GM19240 (cell line): Measurements from ENCODE around the gene TTLL5.
A peak's percentile ranks its signal among the peaks of the same experiment; 100 is the strongest.

Source experiments
- DNase-seq: peaks from one replicate; pipeline ENCODE4 v3.0.0; 2011; ENCODE audit warnings: low spot score; ENCODE audit not compliant: insufficient read length

Gene TTLL5

DNA sequence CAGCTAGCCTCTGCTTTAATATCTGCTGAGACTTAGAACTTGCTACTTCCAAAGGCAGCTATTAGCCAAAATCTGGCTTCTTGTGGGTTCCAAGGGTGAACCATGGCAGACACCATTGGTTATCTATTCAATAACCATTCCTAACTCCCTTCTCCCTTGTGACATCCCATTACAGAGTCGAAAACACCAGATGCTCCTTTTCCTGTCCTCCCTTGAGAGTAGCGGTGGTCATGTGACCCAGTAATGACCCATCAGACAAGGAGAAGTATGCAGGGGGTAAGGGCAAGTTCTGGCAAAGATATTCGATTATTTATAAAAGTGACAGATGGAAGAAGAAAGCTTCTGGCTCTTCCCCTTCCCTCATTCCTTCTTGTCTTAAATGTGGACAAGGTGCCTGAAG lies 300.6 kb downstream of the TTLL5 start:
- no peak for DNase-seq

DNA sequence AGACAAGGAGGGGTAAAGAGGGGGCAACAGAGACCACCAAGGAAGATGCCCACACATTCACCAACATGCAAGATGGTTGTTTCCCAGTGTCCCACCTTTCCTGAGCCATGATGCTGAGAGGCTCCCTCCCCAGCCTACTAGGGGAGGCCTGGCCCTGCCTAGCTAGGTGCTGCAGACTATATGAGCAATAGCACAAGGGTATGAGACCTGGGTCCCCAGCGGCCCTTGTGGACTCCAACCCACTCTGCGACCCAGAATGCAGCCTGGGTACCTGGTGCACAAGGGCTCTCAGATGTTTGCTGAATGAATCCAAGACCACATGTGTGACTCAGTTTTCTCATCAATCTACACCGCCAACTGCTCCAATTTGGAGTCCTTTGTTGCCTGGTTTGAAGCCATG lies 306.8 kb downstream of the TTLL5 start:
- DNase-seq: no peak

DNA sequence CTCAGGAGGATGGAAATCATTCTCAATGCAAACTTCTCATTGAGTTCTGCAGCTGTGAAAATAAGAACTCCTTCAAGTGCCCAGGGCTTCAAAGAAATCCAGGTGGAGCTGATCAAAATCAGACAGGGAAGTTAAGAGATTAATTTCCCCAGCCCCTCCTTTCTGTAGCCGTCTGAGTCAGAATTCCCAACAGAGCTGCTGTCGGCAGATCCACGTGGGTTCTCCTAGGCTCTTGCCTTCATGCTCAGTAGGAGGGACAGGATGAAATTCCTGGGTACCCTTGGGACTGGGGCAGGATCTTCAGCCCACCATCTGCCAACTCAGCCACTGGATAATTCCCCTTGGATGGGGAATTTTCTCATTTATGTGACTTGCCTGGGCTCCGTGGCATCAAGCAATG lies 307.4 kb downstream of the TTLL5 start:
- DNase-seq: no peak

DNA sequence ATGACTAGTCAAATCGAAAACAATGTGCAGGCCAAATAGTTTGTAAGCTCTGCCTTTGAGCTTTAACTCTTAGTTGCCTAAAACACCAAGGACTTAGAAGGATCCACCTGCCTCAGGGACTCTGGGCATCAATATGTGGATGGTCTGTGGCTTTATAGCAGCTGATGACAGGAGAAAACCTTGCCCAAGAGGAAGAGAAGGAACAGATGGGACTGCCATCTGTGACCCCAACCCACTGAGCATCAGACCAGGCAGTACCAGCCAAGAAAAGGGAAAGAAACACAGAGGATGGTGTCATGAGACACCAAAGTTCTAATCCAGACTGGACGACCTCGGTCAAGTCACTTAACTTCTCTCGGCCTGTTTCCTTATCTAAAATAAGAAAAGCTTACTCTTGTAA lies 308.1 kb downstream of the TTLL5 start:
- DNase-seq: no peak

DNA sequence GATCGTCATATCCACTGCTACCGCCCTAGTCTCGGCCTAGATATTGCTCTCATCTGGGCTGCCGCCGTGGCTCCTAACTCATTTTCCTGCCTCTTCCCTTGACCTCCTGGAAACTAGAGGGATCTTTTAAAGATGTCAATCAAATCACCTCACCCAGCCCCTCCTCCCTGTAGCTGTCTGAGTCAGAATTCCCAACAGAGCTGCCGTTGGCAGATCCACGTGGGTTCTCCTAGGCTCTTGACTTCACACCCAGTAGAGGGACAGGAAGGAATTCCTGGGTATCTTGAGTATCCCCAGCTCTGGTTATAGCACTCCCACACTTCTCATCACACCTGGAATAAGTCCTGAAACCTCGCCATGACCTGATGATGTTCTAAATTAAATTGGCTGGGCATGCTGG lies 308.8 kb downstream of the TTLL5 start:
- no peak for DNase-seq

DNA sequence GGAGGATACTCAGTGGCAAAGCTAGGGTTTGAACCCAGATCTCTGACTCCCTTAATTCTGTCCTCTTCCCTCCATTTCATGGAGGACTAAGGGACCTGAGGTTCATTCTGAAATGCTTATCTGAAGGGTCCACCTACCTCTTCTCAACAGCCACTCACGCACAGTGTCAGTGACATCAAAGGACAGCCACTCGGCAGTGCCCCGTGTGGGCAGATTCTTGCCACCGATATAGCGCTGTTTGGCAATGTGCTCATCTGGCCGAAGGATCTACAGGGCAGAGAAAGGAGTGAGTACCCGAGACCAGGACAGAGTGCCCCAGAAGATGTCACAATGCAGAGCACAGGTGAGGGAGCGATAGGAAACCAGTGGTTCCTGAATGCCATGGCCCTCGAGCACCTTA lies 309.9 kb downstream of the TTLL5 start:
- no peak for DNase-seq

DNA sequence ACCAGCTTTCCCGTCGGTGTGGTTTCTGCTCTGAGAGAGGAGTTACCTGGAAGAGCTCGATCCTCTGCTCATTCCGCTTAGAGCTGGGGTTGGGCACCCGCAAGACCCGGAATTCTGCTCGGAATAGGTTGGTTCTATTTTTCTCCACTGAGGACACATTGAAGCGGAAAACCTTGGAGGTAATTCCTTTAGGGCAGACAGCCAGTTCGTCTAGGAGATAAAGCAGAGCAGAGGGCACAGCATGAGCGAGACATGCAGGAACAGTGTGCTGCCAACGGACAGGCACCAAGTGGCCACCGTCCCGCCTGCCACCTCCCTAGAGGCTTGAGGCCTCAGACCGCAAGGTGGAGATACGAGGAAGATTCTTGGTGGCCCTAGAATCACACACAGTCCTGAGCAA lies 310.5 kb downstream of the TTLL5 start:
- DNase-seq: no peak

DNA sequence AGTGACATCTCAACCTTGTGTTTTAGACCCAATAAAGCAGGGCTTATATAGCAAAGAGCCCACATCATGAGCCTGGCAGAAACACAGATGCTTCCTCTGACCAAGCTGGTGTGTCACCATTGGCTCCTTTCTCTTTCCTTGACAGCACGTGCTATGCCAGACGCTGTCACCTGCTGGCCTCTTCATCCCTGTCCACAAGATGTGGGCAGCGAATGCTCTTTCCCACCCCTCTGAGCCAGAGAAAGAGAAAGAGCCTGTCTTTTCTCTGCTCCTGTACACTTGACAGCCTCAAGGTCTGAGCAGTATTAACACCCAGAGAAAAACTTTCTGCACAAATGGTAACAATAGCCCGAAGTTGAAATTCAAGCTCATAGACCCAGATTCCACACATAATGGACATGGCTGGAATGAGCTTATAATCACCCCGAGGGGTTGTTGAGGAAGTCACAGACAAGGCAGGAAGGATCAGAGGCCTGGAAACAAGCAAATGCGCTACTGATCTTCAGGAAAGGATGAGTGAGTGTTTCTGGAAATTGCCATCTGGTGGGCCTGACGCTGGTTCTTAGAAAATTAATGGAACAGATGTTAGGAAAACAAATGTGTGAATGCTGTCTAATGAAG lies 311.9 kb downstream of the TTLL5 start:
- no peak for DNase-seq

DNA sequence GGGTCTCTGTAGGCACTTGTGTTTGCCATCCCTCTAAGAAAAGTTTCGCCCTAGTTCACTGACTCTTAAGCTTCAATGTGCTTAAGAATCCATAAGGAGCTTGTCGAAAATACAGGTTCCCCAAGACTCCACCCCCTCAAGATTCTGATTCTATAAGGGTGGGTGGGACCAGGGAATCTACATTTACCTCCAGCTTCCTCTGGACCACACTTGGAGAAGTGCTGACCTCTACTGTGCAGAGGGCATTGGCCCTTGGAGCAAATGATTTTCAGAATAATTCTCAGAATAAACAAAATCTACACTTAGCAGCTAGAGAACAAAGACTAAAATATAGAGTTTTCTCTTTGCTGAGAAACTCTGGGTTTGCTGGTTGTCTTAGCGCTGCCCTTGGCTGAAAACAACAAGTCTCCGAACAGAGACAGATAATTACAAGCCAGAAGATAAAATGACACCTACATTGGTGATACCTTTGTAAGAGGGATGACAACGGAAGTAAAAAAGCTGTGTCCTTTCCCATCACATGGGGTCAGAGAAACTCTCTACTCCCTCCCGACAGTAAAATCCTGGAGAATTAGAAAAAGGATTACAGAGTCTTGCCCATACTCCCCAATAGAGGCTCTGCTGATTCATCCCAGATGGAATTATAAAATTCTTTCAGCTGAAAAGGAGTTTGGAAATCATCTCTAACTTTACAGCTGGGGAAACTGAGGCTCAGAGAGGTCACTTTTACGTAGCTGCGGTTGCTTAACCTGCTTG lies 316.0 kb downstream of the TTLL5 start:
- DNase-seq: no peak

DNA sequence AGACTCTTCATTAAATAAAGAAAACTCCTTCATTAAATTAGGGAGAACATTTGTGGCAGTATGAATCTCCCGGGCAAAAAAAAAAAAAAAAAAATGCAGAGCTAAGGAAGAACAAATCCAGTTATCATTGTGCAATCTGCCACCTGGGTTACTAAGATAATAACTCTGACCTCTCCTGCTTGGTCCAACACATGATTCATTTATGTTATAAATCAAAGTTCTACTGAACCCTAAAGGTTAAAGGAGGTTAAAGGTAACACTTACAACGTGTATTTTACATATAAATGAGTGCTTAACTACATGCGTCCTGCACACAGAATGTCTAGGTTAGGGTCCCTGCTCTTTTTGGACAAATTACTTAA lies 316.5 kb downstream of the TTLL5 start:
- no peak for DNase-seq

DNA sequence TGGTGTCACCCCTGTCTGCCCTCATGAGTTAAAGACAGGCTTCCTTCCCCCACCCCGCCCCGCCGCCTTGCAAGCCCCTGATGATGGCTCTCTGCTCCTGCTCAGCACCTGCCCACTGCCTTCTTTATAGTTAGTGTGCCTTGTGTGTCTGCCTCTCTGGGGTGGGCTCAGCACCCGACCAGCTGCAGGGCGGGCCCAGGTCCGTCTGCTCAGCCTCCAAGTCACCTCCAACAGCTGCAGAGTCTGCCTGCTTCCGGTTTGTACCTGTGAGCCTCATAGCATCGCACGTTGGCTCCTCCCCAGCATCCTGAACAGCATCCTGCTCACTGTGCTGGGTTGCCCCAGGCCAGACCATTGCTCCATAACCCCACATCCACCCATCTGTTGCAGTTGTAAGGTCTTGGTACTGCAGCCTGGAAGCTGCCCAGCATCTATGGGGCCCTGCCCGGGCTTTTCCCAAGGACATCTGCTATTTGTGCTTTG lies 317.2 kb downstream of the TTLL5 start:
- no peak for DNase-seq

DNA sequence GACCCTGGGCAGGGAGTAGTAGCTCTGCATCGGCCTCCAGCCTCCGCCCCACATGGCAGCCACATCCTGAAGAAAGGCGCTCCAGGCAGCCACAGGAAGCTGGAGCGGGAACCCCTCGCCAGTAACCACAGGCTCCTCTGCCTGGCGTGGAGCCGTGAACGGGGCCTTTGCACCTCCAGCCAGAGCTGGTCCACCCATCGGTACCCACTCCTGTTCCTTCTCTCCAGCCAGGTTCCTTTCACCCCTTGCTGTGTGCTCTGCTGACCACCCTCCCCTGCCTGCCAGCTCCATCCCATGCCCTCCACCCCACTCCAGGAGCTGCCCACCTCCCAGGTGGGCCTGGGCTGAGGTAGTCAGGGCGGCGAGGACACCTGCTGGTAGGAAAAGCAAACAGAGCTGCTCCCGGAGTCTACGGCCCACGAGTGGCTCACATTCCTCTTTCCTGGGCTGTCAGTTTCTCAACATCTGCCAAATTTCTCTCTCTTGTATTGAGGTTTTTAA lies 318.1 kb downstream of the TTLL5 start:
- DNase-seq: no peak

DNA sequence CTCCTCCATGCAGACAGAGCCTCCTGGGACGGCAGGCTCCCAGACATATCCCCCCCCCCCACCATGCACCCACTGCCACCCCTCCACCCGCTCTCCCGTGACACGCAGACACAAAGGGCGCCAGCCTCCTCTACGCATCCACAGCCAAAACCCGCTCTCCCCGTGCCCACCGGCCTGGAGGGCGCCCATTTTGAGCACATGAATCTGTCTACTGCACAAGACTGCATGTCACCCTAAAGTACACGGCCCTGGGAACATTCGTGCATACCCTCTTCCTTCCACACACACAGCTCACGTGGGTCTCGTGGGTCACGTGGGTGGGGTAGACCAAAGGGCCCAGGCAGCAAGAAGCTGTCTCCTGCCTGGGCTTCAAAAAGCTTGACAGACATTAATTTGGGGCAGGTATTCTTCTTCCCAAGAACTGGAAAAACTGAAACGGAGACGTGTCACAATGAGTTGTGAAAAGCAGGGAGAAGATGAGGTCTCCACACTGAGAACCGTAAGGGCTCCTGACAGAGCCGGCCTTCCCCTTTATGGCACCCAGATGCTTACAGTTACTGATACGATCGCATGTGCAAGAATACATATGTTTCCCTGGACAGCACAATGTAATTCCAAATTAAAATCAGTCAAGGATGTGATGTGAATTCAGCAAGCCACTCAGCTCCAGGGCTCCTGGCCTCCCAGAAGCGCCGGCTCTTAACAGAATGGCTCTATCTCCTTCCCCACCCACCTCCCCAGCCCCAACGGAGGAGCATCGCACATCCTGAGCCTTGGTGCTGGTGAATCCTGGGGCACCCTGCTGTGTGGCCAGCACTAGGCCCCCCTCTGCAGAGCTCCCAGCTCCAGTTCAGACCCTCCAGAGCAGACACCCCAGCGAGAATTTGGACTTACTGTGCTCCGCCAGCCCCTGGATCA lies 318.9 kb downstream of the TTLL5 start:
- DNase-seq: no peak

DNA sequence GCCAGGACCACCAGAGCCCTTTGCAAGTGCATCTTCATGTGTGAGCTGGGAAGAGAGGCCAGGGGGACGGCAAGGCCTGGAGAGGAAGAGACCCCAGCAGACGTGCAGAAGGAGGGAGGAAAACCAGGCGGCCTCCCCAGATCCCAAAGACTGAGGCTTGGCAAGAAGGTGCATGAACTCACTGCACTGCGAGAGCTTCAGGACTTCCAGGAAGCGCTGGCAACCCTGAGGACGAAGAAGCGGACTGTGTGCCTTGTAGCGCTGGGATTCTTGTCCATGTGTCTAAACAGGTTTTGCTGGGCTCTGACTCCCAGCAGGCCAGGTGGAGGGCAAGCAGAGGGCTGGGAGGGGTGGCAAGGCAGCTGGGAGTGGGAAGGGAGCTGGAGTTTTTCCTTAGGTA lies 319.8 kb downstream of the TTLL5 start:
- no peak for DNase-seq

DNA sequence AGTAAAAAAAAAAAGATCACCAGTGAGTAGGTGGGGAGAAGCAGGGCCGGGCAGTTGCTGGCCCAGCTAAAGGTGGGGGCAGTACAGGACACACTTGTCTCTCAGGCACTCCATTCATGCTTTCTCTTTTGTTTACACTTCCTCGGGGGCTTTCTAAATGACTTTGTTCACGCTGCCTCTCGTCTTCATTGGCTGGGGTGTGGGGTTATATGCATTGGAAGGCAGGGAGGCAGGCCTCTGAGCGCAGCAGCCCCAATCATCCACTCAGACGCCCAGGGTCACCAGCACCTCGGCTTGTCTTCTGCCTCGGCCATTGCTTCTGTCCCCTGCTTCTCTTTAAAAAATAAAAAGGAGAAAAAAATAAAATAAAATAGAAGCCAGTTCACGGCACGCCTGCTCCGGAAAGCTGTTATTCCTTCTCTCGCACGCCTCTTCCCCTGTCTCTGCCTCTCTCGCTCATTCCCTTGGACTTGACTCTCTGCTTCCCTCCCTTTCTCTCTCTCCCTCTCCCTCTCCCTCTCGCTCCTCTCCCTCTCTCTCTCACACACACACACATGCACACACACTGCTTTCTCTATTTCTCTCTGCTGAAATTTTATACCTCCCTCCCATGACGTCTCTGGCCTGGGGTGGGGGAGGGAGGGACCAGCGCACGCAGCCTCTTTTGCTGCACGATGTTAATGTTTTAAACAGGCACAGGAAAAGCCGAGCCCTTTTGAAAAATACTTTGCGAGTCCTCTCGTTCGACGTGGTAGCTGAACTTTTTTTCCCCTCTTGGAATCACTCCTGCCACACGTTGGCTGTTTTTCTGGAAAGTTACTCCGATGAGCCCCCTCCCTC lies 320.6 kb downstream of the TTLL5 start, which contains the start of gene TGFB3:
Gene TGFB3 (minus strand): TSS at position 570 of the 840 bp plus-strand sequence. CDS start 1,102 bp downstream, outside the sequence.
- DNase-seq: peak; percentile 39

DNA sequence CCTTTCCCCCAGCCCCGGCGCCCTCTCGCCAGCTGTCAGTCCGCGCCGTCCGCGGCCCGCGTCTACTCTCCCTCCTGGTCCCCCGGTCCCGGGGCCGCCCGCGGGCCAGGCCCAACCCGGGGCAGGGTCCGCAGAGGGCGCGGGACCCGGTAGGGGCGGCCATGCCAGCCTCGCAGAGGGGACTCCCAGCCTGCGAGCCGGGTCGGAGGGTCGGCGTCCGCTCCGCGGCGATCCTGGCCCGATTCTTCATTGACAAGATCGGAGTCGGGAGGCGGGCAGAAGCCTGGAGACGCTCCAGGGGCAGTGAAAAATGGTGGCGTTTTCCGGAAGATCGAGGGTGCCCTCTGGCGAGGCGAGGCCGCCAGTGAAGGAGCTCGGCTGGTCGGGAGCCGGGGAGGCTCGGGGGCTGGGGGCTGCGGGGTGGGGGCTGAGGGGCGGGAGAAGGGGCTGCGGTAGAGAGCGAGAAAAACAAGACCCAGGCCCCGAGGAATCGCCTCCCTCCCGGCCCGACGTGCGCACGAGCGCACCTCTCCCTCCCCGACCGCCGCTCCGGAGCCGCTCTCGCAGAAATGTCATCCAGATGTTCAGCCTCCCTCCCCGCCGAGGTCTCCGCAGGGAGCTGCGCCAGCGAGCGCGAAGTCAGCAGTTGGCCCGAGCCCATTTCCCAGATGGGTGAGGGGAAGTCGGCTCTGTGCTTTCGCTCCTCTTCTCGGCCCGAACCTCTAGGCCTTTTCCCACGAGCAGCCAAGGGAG lies 321.4 kb downstream of the TTLL5 start:
- peak; percentile 29 for DNase-seq

DNA sequence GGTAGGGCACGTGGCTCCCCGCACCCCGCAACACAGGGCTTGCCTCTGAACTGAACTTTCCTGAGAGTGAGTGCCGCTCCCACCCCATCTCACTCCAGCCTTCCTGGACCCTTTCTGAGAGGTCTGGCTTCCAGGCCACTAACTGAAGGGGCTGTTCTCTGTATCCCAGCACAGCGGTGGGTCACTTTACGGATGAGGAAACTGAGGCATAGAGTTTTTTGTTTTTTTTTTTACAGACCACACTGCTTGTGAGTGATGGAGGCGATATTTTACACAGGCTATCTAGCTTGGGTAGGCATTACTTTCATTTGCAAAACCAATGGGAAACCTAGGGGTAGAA lies 321.9 kb downstream of the TTLL5 start:
- DNase-seq: no peak

DNA sequence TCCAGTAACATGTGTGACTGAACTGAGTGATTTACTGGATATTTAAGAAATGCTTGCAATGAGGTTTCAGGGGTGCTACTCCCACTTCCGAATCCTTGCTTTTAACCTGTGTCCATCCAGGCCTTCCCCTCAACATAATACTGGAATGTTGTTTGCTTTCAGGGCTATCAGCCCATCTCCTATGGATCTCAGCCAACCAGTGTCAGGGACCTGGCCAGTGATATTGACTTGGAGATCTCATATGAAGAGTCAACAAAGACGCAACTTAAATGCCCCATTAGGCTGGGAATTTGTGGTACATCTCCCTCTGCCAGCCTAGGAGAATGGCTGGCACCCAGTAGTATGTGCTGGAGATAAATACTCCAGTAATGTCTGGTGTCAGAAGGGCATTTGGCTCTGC lies 323.6 kb downstream of the TTLL5 start:
- DNase-seq: no peak

DNA sequence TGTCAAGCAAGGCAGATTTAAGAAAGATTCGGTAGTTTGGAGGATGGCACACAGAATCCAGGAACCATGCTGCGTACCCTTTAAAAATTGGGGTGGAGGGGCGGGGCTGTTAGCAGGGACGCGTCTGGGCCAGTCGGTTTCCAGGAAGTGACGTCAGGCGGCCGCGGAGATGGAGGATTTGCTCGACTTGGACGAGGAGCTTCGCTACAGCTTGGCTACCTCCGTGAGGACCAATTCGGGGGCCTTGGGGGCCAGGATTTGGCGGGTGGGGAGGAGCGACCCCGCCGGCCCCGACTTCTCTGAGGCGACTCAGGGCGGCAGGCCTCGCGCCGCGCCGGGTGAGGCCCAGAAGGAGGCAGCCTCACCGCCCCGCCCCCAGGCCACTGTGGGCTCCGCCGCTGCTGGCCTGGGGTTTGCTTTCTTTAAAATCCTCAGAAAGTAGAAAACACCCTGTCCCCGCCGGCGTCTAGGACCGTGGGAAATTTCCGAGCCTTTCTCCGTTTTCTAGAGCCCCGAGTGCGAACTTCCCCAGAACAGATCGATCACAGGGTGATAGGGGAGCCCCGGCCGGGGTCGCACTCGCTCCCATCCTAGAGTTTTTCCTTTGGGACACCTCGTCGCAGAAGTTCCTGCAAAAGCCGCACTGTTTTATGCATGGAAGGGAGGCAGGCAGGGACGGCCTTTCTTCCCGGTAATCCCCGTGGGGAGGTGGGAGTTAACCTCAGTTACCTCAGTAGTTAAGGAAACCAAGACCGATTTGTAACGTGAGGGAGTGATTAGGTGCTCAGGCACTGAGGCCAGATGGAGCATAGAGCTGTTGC lies 324.8 kb downstream of the TTLL5 start, which contains the start of gene IFT43:
Gene IFT43 (plus strand): TSS at position 146 of the 821 bp plus-strand sequence. CDS start 24 bp downstream, at position 170.
- peak; percentile 83 for DNase-seq
